NCI-H69 (cell line): Measurements from ENCODE around the gene NKPD1.

Experiments
- DNase-seq: peaks from one replicate; lab custom pipeline; 2025; lab: John Stamatoyannopoulos, UW

NKPD1 gene, protein sequence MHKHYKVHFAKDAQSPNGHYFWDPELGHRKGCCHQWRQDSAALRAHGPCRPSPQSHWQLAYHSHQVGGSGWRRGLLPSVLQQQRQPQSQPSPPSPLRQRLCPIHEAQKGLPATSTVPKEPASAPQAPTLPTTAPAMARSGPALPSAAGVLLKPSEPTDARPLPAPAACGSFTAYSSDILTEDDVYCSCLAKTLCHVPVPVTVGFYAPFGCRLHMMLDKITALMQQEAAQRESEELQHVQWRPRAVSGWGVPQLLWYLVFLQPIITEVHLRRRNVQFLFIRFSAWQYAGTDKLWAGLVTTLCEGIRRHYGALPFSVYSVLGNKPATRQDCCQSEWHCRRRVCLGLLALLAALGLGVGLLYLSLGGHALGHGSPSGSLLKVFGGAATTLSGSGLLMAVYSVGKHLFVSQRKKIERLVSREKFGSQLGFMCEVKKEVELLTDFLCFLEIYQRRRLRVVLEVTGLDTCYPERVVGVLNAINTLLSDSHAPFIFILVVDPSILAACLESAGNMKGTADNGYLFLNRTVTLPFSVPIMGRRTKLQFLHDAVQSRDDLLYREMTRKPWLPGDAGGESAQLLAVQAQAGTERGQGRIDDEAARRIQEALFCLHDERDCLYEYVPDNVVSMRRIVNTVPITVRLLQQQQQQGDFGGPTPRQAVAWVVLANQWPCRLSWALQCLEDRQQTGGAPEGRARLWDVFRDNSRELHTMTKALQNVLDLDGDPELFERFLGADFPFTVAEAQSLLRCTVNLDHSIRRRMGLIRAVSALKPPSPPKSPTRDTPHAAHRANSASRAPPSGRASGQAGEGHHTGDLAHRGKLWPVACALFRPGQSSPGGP

DNA sequence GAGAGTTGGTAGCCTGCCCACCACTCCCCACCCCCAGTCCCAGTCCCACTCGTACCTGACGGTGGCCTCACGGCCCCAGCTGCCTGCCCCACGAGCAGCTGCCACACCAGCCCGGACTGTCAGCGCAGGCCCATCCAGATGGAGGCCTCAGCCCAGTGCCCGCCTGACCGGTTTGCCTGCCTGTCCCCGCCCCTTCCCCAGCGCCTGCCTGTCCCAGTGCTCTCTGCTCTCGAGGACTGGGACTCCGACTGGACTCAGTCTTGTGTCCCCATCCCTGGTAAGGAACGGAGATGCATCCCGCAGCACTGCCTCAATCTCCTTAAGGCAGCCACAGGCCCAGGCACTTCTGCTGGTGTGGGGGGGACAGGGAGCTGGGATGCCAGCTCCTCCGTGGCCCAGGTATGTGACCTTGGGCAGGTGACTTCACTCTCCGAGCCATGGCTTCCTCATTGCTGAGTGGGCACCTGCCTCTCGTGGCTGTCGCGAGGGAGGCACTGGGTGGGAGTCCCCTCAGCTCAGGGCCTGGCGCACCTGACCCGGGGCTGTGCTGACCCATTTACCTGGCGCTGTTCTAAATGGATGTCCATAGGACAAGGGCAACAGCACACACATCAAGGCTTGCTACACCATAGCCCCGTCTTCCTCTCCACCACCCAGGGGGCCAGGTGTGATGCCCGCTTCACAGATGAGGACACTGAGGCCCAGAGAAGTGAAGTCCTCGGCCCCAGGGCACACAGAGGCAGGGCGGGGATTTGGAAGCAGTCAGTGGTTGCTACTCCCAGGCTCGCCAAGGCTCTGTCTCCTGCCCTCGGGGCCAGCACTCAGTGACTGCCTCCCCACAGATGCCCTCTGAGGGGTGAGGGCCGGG lies at the start of gene NKPD1:
Gene NKPD1 (minus strand): TSS at position 113 of the 868 bp plus-strand sequence. CDS start 832 bp downstream, outside the sequence.
- DNase-seq = no peak

DNA sequence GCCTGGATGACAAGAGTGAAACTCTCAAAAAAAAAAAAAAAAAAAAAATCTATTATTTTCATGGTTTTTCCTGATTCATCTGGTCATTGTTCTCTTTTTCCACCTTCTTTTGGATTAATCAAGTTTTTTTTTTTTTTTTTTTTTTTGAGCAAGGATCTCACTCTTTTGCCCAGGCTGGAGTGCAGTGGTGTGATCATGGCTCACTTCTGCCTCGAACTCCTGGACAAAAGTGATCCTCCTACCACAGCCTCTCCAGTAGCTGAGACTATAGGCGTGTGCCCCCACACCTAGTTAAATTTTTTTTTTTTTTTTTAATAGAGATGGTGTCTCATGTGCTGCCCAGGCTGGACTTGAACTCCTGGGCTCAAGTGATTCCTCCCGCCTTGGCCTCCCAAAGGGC lies 45.5 kb upstream of the NKPD1 start:
- no peak for DNase-seq

DNA sequence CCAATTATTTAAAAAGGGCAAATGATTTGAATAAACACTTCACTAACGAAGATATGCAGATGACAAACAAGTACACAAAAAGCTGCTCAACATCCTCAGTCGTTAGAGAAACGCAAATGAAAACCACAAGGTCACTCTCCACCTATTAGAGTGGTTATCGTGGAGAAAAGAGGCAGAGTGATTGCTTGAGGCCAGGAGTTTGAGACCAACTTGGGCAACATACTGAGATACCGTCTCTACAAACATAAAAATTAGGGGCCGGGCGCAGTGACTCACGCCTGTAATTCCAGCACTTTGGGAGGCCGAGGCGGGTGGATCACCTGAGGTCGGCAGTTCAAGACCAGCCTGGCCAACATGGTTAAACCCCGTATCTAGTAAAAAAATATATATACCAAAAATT lies 45.0 kb upstream of the NKPD1 start:
- no peak for DNase-seq

DNA sequence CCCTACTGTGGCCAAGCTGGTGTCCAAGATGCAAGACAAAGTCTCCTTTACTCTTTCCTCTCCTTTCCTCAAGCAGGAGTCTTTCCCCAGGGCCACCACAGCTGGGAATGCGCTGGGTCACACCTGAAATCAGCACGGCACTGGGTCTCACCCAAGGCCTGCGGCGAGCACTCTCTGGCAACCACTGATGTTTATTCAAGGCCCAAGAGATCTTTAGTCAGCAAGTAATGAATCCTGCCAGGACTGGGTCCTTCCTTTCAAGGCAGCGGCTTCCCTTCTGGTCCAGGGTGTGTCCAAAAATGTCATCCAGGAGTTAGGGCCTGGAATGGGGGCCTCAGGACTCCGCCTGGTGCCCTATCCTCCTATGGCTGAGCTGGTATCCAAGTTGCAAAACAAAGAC lies 41.9 kb upstream of the NKPD1 start:
- DNase-seq = no peak

DNA sequence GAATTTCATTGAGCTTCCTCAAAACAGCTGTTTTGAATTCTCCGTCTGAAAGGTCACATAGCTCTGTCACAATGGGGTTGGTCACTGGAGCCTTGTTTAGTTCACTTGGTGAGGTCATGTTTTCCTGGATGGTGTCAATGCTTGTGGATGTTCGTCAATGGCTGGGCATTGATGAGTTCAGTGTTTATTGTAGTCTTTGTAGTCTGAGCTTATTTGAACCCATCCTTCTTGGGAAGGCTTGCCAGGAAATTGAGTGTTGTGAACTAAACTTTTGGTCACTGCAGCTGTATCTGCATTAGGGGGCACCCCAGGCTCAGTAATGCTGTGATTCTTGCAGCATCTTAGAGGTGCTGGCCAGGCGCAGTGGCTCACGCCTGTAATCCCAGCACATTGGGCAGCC lies 39.8 kb upstream of the NKPD1 start:
- DNase-seq = peak; percentile 45

DNA sequence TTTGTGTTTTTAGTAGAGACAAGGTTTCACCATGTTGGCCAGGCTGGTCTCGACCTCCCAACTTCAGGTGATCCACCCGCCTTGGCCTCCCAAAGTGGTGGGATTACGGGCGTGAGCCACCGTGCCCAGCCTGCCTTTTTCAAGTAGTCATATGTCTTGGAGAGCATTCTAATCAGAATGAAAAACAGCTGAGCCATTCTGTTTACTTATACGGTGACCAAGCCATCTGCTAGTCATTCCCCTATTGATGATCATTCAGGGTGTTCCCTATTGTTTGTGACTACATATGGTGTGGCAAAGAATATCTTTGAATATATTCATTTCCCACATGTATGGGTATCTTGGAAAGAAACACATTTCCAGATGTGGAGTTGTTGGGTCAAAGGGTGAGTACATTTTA lies 35.0 kb upstream of the NKPD1 start:
- DNase-seq = peak; percentile 42

DNA sequence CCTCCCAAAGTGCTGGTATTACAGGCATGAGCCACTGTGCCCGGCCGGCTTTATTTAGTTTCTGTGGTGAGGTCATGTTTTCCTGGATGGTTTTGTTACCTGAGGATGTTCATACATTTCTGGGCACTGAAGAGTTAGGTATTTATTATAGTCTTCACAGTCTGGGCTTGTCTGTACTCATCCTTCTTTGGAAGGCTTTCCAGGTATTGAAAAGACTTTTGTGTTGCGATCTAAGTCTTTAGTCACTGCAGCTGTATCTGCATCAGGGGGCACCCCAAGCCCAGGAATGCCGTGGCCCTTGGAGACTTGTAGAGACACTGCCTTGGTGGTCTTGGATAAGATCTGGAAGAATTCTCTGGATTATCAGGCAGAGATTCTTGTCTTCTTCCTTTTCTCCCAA lies 30.6 kb upstream of the NKPD1 start:
- DNase-seq = no peak

DNA sequence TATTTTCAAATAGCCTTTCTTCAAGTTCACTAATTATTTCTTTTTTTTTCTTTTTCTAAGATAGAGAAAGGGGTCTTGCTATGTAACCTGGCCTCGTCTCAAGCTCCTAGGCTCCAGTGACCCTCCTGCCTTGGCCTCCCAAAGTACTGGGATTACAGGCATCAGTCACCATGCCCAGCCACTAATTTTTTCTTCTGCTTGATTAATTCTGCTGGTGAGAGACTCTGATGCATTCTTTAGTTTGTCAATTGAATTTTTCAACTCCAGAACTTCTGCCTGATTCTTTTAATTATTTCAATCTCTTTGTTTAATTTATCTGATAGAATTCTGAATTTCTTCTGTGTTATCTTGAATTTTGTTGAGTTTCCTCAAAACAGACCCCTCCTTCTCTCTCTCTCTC lies 29.2 kb upstream of the NKPD1 start:
- DNase-seq = no peak

DNA sequence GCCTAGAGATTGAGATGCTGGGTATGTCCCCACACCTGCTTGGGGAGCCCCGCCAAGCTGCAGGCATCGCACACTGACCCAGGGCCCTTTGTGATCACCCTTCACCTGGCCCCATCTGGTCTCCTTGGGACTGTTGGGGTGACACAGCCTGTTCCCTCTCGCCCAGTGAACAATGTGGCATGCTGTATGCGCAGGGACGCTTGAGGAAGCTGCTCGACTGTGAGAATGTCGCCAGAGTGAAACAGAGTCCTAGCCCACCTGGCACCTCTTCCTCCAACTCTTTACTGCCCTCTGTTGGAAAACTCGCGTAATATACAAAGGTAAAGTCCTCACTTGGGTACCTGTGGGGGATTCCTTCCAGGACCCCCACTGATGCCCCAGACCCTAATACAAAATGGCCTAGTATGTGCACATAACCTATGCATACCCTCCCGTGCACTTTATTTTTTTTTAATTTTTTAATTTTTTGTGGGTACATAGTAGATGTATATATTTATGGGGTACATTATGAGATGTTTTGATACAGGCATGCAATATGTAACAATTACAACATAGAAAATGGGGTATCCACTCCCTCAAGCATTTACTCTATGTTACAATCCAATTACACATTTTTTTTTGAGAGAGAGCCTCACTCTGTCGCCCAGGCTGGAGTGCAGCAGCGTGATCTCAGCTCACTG lies 26.8 kb upstream of the NKPD1 start:
- peak; percentile 76 for DNase-seq

DNA sequence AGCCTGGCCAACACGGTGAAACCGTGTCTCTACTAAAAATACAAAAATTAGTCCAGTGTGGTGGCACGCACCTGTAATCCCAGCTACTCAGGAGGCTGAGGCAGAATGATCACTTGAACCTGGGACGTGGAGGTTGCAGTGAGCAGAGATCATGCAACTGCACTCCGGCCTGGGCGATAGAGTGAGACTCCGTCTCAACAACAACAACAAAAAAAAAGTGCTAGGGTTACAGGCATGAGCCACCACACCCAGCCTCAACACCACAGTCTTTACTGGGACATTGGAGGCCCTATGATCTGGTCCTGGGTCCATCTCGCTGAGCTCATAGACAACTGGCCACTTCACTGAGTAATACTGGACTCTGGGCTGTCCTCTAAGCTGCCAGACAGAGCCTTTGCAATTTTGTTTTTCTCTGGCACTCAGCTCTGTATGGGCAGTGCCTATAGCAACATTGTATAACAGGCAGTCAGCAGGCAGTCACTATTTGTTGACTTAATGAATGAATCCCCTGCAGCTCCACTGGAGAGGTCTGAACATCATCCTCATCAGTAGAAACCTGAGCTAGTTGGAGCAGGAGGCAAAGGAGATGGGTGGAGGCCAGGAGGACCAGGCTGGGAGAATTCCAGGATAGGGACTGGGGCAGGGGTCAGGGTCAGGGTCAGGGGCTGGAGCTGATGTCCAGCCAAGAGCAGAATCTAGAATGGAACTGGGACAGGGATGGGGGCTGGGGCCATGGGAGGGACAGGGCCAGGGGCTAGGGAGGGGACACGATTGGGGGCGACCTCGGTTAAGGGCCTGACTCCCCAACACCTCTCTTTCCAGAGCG lies 25.9 kb upstream of the NKPD1 start:
- DNase-seq = peak; percentile 76

DNA sequence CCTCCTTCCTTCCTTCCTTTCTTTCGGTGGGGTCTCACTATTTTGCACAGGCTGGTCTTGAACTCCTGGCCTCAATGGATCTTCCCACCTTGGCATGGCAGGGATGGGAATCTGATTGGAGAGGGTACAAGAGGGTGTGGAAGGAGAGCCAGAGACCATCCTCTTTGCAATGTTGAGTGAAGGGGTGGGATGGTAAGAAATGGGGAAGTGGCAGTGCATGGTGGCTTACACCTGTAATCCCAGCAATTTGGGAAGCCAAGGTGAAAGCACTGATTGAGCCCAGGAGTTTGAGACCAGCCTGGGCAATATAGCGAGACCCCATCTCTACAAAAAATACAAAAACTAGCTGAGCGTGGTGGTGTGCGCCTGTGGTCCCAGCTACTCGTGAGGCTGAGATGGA lies 23.3 kb upstream of the NKPD1 start:
- no peak for DNase-seq

DNA sequence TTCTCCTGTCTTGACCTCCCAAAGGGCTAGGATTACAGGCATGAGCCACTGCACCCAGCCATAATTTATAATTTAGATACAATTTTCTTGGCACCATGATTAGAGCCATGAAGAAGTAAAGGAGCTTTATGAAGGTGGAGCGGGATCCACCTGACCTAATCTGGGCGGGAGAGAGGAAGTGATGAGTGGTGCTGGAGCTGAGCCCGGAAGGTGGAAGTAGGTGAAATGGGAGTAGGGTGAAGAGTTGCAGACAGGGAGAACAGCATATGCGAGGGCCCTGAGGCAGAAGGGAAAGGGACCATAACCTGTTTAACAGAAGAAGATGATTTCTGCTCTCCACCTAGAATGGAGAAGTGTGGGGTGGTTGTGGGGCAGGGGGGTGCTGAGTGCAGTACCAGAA lies 22.0 kb upstream of the NKPD1 start:
- no peak for DNase-seq

DNA sequence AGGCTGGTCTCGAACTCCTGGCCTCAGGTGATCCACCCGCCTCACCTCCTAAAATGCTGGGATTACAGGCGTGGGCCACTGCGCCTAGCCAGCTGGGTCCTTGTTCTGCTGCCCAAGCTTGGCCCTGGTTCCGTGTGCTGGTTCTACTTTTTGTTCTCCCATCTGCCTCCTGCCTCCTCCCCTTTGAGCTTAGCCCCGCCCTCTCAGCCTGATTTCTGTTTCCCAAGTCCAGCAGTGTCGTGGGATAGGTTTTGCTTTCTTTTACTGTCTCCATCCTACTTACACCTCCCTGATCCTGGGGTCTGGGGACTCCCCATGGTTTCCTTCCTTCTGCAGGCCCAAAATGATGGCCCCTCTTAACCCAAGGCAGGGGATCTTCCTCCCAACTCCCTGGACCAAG lies 20.2 kb upstream of the NKPD1 start:
- no peak for DNase-seq

DNA sequence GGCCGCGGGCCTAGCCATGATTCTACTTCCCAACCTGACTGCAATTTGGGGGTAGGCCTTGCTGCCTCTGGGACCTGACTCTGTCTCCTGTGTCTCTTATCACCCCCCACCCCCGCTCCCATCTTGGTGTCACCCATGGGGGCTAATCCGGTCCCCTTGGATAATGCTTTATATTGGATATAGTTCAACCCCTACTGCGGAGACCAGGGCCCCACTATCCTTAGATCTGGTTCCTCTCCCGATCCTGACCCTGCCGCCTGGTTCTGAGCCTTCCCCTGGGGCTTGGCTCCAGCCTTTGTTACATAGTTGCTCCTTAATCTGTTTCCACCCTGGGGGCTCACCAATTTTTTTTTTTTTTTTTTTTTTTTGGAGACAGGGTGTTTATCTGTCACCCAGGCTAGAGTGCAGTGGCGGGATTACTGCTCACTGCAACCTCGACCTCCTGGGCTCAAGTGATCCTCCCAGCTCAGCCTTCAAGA lies 19.1 kb upstream of the NKPD1 start:
- DNase-seq = no peak

DNA sequence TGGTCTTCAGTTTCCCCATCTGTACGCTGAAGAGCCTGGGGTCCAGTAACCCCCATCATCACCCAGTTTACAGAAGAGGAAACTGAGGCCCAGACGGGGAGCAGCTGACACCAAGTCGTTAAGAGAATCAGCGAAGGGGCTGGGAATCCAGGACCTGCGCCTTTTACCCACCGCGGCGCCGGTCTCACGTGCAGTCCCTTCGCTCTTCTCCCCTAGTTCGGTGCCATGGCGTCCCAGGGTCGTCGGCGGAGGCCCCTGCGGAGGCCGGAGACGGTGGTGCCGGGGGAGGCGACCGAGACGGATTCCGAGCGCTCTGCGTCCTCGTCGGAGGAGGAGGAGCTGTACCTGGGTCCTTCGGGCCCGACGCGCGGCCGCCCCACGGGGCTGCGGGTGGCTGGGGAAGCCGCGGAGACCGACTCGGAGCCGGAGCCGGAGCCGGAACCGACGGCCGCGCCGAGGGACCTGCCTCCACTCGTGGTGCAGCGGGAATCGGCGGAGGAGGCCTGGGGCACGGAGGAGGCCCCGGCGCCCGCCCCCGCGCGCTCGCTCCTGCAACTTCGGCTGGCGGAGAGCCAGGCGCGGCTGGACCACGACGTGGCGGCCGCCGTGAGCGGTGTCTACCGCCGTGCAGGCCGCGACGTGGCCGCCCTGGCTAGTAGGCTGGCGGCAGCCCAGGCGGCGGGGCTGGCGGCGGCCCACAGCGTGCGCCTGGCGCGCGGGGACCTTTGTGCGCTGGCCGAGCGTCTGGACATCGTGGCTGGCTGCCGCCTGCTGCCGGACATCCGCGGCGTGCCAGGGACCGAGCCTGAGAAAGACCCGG lies 18.5 kb upstream of the NKPD1 start:
- DNase-seq = peak; percentile 66

DNA sequence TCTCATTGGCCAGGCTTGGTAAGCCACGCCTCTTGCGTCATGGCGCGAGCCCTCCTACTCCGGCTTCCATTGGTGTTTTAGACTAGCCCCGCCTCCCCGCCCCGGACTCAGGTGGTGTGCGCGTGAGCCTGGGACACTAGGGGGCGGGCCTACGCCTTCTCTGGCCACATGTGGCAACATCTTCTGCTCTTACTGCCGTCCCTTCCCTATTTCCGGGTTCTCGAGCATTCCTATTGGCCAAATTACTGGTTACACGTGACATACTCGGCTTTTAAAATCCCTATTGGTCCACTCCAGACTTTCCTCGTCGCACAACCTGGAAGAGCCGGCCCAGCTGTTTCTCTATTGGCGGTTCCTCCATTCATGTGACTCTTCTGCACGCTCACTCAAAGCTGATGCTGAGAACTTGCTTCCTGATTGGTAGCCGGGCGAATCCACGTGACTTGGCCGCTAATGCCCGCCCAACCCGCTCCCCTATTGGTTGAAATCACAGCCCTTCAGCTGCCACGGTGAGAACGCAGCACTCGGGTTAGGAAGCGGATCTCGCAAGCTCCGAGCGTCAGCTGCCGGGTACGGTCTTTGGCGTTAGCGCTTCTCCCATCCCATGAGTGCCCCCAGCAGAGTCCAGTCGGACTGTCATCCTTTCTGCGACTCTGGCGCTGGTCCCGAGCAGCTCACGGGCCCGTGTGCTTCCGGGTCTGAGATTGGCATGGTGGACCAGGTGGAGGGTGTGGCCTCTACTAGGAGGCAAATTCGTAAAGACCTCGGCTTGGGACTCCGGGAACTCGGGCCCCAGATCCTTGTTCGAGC lies 17.7 kb upstream of the NKPD1 start, which contains the start of gene BLOC1S3:
Gene BLOC1S3 (plus strand): TSS at position 523 of the 810 bp plus-strand sequence. CDS start 513 bp downstream, outside the sequence.
- peak; percentile 100 for DNase-seq

DNA sequence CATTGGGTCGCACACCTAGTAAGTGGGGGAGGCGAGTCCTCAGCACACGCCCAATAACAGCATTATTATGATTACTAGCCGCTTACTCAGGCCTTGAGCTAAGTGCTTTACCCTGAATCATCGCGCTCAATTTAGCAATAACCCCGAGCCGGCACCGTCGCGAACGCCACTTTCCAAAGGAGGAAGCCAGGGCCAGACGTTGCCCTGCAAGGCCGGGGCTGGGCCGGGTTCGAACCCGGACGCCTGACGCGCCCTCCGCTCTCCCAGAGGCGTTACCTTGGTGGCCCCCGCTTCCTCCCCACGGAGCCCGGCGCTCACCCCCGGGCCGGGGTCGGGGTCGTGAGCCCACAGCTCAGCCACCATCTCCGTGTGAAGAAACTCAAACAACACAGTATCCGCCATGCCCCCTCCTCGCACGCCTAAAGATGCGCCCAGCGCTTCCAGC lies 17.1 kb upstream of the NKPD1 start, which contains the start of gene TRAPPC6A:
Gene TRAPPC6A (minus strand): TSS at position 421 of the 445 bp plus-strand sequence. CDS start 19 bp downstream, at position 402.
- DNase-seq = peak; percentile 81
